ENCODE data around the gene GPR108. TPM values are rescaled to one million over a fixed set of nuclear protein-coding genes. Genes with fewer than 3 reads are reported as not detected.
A peak's percentile ranks its signal among the peaks of the same experiment; 100 is the strongest.

GPR108 gene
- polyA plus RNA-seq, 1 of the 3 experiments (the other 2 are of a cell fraction): 54.2 TPM

DNA sequence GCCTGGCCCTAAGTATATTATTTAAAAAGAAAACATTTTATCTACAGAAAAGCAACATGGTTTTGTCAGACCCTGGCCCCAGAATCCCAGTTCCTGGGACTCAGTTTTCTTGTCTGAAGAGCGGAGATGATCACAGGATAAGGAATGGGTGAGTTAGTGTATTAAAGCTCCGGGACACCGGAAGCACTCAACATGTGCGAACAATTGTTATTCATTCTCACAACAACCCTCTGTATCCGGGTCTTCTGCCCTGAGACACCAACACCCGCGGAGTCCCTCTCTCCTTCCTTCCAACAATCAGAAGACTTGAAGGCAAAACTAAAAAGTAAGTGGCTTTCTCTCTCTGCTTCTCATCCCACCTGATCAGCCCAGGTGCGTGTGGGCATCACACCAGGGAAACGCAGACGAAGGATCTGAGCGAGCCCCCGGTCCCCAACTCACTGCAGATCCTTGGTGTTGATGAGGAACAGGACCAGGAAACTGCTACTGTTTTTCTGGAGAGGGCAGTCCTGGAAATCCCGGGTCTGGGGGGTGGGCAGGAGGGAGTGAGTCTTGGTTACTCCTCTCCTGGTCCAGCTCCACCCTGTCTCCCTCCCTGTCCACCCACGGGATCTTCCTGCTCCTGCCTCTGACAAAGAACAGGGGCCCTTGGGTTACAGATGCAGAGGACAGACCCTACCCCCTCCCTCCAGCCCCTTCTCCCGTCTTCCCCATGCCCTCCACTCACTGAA lies 2.0 kb downstream of the GPR108 start:
- H2AFZ ChIP-seq (ENCODE audit: low read depth): no peak overlapping the region
- H3F3A ChIP-seq (replicated peaks; ENCODE audit: insufficient read depth): peaks cover 21% of the 10 kb centered on the region
- peaks cover 0 to 5% of the 10 kb centered on the region in 2 experiments for H3K36me3 ChIP-seq (replicated peaks in 1 of 2; ENCODE audit: control insufficient read depth in 1 of 2, insufficient read depth in 2 of 2, low read length in 1 of 2)
- no peak overlapping the region; a peak in 1 of 4 replicates for H3K27ac ChIP-seq (ENCODE audit: low read depth in 2 of 2, low read length in 1 of 2)
- H3K4me2 ChIP-seq: peak overlapping the region; percentile 94
- peaks cover 18% of the 10 kb centered on the region for H3K79me2 ChIP-seq (ENCODE audit: insufficient read depth)
- H3K27me3 ChIP-seq (ENCODE audit: insufficient read depth): no peaks in the 10 kb centered on the region
- peaks cover 22 to 23% of the 10 kb centered on the region in 2 experiments; a peak in 3 of 4 replicates for H3K4me1 ChIP-seq (ENCODE audit: control insufficient read depth in 1 of 2, insufficient read depth in 2 of 2, low read depth in 1 of 2, low read length in 1 of 2)
- DNase-seq: peak; percentile 18
- no peaks in the 10 kb centered on the region for H3K9me2 ChIP-seq
- H4K20me1 ChIP-seq (ENCODE audit: insufficient read depth): no peaks in the 10 kb centered on the region
- CTCF ChIA-PET: interaction anchor here (1.2 kb wide), 1 partner anchor 128 kb away, joined by 3 read pairs; no protein-coding TSS in a partner anchor
- H3K9ac ChIP-seq: peak overlapping the region; percentile 91
- TF ChIP-seq NRF1 (IDR thresholded peaks at IDR 0.05; ENCODE audit: low read depth, low read length): no peak
- no peak for TF ChIP-seq SMC3 (IDR thresholded peaks at IDR 0.05; ENCODE audit: low read depth, low read length)
- TF ChIP-seq RFX5 (IDR thresholded peaks at IDR 0.05; ENCODE audit: low read length): no peak
- TF ChIP-seq EP300 (IDR thresholded peaks at IDR 0.05; ENCODE audit: borderline replicate concordance in 1 of 2, low read depth in 1 of 2, low read length in 1 of 2): no peak
- no peak for TF ChIP-seq CHD2 (IDR thresholded peaks at IDR 0.05; ENCODE audit: low read length, partially characterized antibody)
- TF ChIP-seq TAF1 (IDR thresholded peaks at IDR 0.05; ENCODE audit: borderline replicate concordance, low read depth, low read length): no peak
- TF ChIP-seq, protein P1, sequence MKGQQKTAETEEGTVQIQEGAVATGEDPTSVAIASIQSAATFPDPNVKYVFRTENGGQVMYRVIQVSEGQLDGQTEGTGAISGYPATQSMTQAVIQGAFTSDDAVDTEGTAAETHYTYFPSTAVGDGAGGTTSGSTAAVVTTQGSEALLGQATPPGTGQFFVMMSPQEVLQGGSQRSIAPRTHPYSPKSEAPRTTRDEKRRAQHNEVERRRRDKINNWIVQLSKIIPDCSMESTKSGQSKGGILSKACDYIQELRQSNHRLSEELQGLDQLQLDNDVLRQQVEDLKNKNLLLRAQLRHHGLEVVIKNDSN (IDR thresholded peaks at IDR 0.05; ENCODE audit: borderline replicate concordance, low read depth): no peak
- TF ChIP-seq YY1 (IDR thresholded peaks at IDR 0.05; ENCODE audit: low read depth): no peak
- no peak for TF ChIP-seq TCF12 (IDR thresholded peaks at IDR 0.05)
- TF ChIP-seq RXRA (IDR thresholded peaks at IDR 0.05; ENCODE audit: borderline replicate concordance, low read depth): no peak
- TF ChIP-seq, protein P2, sequence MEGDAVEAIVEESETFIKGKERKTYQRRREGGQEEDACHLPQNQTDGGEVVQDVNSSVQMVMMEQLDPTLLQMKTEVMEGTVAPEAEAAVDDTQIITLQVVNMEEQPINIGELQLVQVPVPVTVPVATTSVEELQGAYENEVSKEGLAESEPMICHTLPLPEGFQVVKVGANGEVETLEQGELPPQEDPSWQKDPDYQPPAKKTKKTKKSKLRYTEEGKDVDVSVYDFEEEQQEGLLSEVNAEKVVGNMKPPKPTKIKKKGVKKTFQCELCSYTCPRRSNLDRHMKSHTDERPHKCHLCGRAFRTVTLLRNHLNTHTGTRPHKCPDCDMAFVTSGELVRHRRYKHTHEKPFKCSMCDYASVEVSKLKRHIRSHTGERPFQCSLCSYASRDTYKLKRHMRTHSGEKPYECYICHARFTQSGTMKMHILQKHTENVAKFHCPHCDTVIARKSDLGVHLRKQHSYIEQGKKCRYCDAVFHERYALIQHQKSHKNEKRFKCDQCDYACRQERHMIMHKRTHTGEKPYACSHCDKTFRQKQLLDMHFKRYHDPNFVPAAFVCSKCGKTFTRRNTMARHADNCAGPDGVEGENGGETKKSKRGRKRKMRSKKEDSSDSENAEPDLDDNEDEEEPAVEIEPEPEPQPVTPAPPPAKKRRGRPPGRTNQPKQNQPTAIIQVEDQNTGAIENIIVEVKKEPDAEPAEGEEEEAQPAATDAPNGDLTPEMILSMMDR (IDR thresholded peaks at IDR 0.05): no peak
- TF ChIP-seq GABPA (IDR thresholded peaks at IDR 0.05; ENCODE audit: low read depth): no peak
- TF ChIP-seq RAD21 (IDR thresholded peaks at IDR 0.05; ENCODE audit: low read length): no peak
- H3K9me3 ChIP-seq: no peaks in the 10 kb centered on the region
- peak overlapping the region in 1 of 2 experiments; percentile 90; a peak in 2 of 4 replicates for H3K4me3 ChIP-seq (ENCODE audit: low read depth in 2 of 2, low read length in 1 of 2)
- POLR2A ChIA-PET: no interaction called here
- WGBS (ENCODE audit: low lambda C conversion rate): 85% methylated on average over 15 of the region's 15 CpGs

DNA sequence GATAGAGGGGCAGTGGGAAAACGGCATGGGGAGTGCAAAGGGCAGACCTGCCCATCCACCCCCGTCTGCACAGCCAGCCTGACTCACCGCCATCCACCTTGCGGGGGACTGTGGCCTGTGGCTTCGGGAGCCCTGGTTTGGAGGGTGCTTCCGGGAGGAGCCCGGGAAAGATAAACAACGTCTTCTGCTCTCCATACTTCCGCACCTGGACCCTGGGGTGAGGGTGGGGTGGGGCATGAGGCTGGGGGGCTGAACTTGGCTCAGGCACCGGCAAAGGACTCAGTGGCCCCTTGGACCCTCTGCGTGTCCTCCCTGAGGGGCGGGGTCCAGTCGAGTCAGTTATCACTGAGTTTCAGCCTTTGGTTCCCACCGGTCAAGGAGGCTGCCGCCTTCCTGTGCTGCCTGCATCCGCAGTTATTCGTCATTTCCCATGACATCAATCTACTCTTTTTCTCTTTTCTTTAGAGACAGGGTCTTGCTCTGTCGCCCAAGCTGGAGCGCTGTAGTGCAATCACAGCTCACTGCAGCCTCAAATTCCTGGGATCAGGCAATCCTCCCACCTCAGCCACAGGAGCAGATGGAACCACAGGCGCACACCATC lies 3.2 kb downstream of the GPR108 start:
- TF ChIP-seq CHD2 (IDR thresholded peaks at IDR 0.05; ENCODE audit: low read length, partially characterized antibody) (no peak), EP300 (IDR thresholded peaks at IDR 0.05; ENCODE audit: borderline replicate concordance in 1 of 2, low read depth in 1 of 2, low read length in 1 of 2) (no peak)
- CTCF ChIA-PET: interaction anchor here (1.2 kb wide), 1 partner anchor 129 kb away, joined by 3 read pairs; no protein-coding TSS in a partner anchor
- no peak overlapping the region for H3K9ac ChIP-seq

More for the DNA sequence above, 3.2 kb downstream of the GPR108 start:
- H3K4me3 ChIP-seq (ENCODE audit: low read depth in 2 of 2, low read length in 1 of 2): no peak overlapping the region
- H3K4me2 ChIP-seq: no peak overlapping the region
- no peaks in the 10 kb centered on the region for H3K9me2 ChIP-seq
- POLR2A ChIA-PET: no interaction called here
- peaks cover 11% of the 10 kb centered on the region for H3K79me2 ChIP-seq (ENCODE audit: insufficient read depth)
- H3K36me3 ChIP-seq (replicated peaks in 1 of 2; ENCODE audit: control insufficient read depth in 1 of 2, insufficient read depth in 2 of 2, low read length in 1 of 2): peaks cover 0 to 5% of the 10 kb centered on the region in 2 experiments
- H2AFZ ChIP-seq (ENCODE audit: low read depth): no peak overlapping the region
- H3K4me1 ChIP-seq (ENCODE audit: control insufficient read depth in 1 of 2, insufficient read depth in 2 of 2, low read depth in 1 of 2, low read length in 1 of 2): peaks cover 21 to 22% of the 10 kb centered on the region in 2 experiments; a peak in 3 of 4 replicates
- H4K20me1 ChIP-seq (ENCODE audit: insufficient read depth): no peaks in the 10 kb centered on the region
- peak; percentile 8 for DNase-seq
- H3K9me3 ChIP-seq: no peaks in the 10 kb centered on the region
- no peaks in the 10 kb centered on the region for H3K27me3 ChIP-seq (ENCODE audit: insufficient read depth)
- 99% methylated on average over 14 of the region's 20 CpGs for WGBS (ENCODE audit: low lambda C conversion rate)
- H3K27ac ChIP-seq (ENCODE audit: low read depth in 2 of 2, low read length in 1 of 2): no peak overlapping the region
- peaks cover 21% of the 10 kb centered on the region for H3F3A ChIP-seq (replicated peaks; ENCODE audit: insufficient read depth)

All from SK-N-SH (cell line).